Cortex of kidney (tissue), 1 donor: ENCODE data around the gene AIDA.

Experiments
- DNase-seq: peaks from one replicate; lab custom pipeline; 2025; lab: John Stamatoyannopoulos, UW

Gene AIDA

GRCh38 chr1:222643938-222644635 is 68.2 kb downstream of the AIDA start:
- peak; percentile 51 for DNase-seq

- no peak for DNase-seq
These were observed 68.7 kb downstream of the AIDA start for GRCh38 chr1:222643606-222643937.

GRCh38 chr1:222642468-222642867 is 69.8 kb downstream of the AIDA start:
- no peak for DNase-seq

GRCh38 chr1:222641269-222641948 is 70.9 kb downstream of the AIDA start:
- DNase-seq = no peak

GRCh38 chr1:222634180-222635013 is 77.9 kb downstream of the AIDA start:
- no peak for DNase-seq

- no peak for DNase-seq
These were observed 79.5 kb downstream of the AIDA start for GRCh38 chr1:222632749-222633148.

- no peak for DNase-seq
These were observed 80.6 kb downstream of the AIDA start for GRCh38 chr1:222631611-222632208.

GRCh38 chr1:222629921-222630535 is 82.3 kb downstream of the AIDA start:
- no peak for DNase-seq

GRCh38 chr1:222627232-222627631 is 85.1 kb downstream of the AIDA start:
- no peak for DNase-seq

- no peak for DNase-seq
These were observed 88.1 kb downstream of the AIDA start for GRCh38 chr1:222624214-222624613.

GRCh38 chr1:222623458-222623857 is 88.8 kb downstream of the AIDA start:
- no peak for DNase-seq

GRCh38 chr1:222622765-222623164 is 89.5 kb downstream of the AIDA start:
- DNase-seq = no peak

- no peak for DNase-seq
These were observed 91.7 kb downstream of the AIDA start for GRCh38 chr1:222620566-222620965.

GRCh38 chr1:222618880-222619596 is 93.3 kb downstream of the AIDA start:
- peak; percentile 11 for DNase-seq
